Measurements from ENCODE around the gene ATMIN. TPM values are rescaled to one million over a fixed set of nuclear protein-coding genes. Genes with fewer than 3 reads are reported as not detected.
A peak's percentile ranks its signal among the peaks of the same experiment; 100 is the strongest.

ATMIN gene
- total RNA-seq, 1 experiment from 2014 or later, result 28.4 TPM

GRCh38 chr16:81035975-81036750 lies 521 bp downstream of the ATMIN start:
- ChIA-PET POLR2A (interaction anchor here (0.6 kb wide), 1 partner anchor 1132 kb away, joined by 3 read pairs; no protein-coding TSS in a partner anchor), CTCF (interaction anchor here (0.6 to 1.0 kb wide), 5 partner anchors 23 to 1298 kb away, joined by 3 to 6 read pairs (median 3); no protein-coding TSS in a partner anchor)
- Histone ChIP-seq H3K4me3 (ENCODE audit: low read depth in 2 of 2, low read length in 2 of 2) (peak overlapping the region; percentile 70 to 74), H3K27ac (ENCODE audit: low read length) (peak overlapping the region; percentile 76), H3K36me3 (ENCODE audit: control insufficient read depth, insufficient read depth, low read length) (peaks cover 8% of the 10 kb centered on the region), H3K4me1 (ENCODE audit: control insufficient read depth, insufficient read depth, low read length) (no peaks in the 10 kb centered on the region; the same call in 1 of the 2 replicates), H3K9me3 (ENCODE audit: control insufficient read depth, insufficient read depth, low read depth, low read length) (no peaks in the 10 kb centered on the region), H3K27me3 (ENCODE audit: control insufficient read depth, insufficient read depth, low read length) (no peaks in the 10 kb centered on the region)
- in situ Hi-C loops (cut with HindIII; ENCODE audit: low pct_unique_long_range_greater_than_20kb, low sequenced_read_pairs) (no loop called here), intact Hi-C loops (cut with micrococcal nuclease; ENCODE audit: unreplicated experiment) (loop anchor here (10.0 kb wide), 1 partner anchor 699 kb away; no protein-coding TSS in a partner anchor)
- no TSS peak for BruUV-seq (replicated peaks)
- ATAC-seq (peak; percentile 78), DNase-seq (ENCODE audit: low read depth, low spot score) (no peak)
- TF ChIP-seq REST (IDR thresholded peaks at IDR 0.05; ENCODE audit: insufficient read depth in 1 of 2, low read depth in 2 of 2, low read length in 1 of 2) (no peak), TCF7L2 (IDR thresholded peaks at IDR 0.05; ENCODE audit: low read depth, low read length) (no peak), CTCF (IDR thresholded peaks at IDR 0.05) (no peak), POLR2AphosphoS5 (IDR thresholded peaks at IDR 0.05; ENCODE audit: low read depth, low read length) (no peak), SIN3A (IDR thresholded peaks at IDR 0.05; ENCODE audit: borderline replicate concordance, insufficient read depth, low read depth, low read length) (no peak; the same call in 1 of the 2 replicates)

GRCh38 chr16:81036751-81037350 lies 1.2 kb downstream of the ATMIN start:
- ChIA-PET POLR2A (interaction anchor here (0.6 kb wide), 2 partner anchors 150 to 1131 kb away, joined by 3 to 4 read pairs; no protein-coding TSS in a partner anchor), CTCF (no interaction called here)
- no peaks in the 10 kb centered on the region for H3K9me3 ChIP-seq (ENCODE audit: control insufficient read depth, insufficient read depth, low read depth, low read length)
- in situ Hi-C loops (cut with HindIII; ENCODE audit: low pct_unique_long_range_greater_than_20kb, low sequenced_read_pairs) (no loop called here), intact Hi-C loops (cut with micrococcal nuclease; ENCODE audit: unreplicated experiment) (loop anchor here (10.0 kb wide), 1 partner anchor 698 kb away; no protein-coding TSS in a partner anchor)
- no peak for TF ChIP-seq CTCF (IDR thresholded peaks at IDR 0.05)
- TF ChIP-seq POLR2AphosphoS5 (IDR thresholded peaks at IDR 0.05; ENCODE audit: low read depth, low read length), result no peak
- H3K27me3 ChIP-seq (ENCODE audit: control insufficient read depth, insufficient read depth, low read length), result no peaks in the 10 kb centered on the region
- no TSS peak for BruUV-seq (replicated peaks)
- peaks cover 8% of the 10 kb centered on the region for H3K36me3 ChIP-seq (ENCODE audit: control insufficient read depth, insufficient read depth, low read length)
- H3K4me3 ChIP-seq (ENCODE audit: low read depth in 2 of 2, low read length in 2 of 2), result peak overlapping the region; percentile 70 to 74
- no peak for DNase-seq (ENCODE audit: low read depth, low spot score)
- no peaks in the 10 kb centered on the region; the same call in 1 of the 2 replicates for H3K4me1 ChIP-seq (ENCODE audit: control insufficient read depth, insufficient read depth, low read length)
- peak overlapping the region; percentile 76 for H3K27ac ChIP-seq (ENCODE audit: low read length)
- ATAC-seq, result no peak

All from Panc1 (cell line).